Activated CD4-positive, alpha-beta memory T cell treated with anti-CD3 and anti-CD28 coated beads, Interleukin-2, amount 10 ng/mL, durations not matched to agents 7 days and 5 days (primary cell): Measurements from ENCODE around the gene ZNF213. TPM values are rescaled to one million over a fixed set of nuclear protein-coding genes. Genes with fewer than 3 reads are reported as not detected.

Experiments
- CTCF ChIA-PET: fragments of 350-600 bp; sonication (Branson Sonifier 250); formaldehyde crosslinking; loops from one replicate; lab custom pipeline; 2021; ENCODE audit warnings: antibody characterized with exemption, inconsistent platforms; lab: Charles Lee
- POLR2A ChIA-PET: fragments of 350-600 bp; sonication (Branson Sonifier 250); formaldehyde crosslinking; loops from one replicate; lab custom pipeline; 2021; ENCODE audit warnings: antibody characterized with exemption; lab: Charles Lee
- DNase-seq: peaks from one replicate; pipeline ENCODE4 v3.0.0-alpha.2; 2020
- H3K27ac Mint-ChIP-seq: one replicate; pipeline ENCODE4 v1.8.0; 2021; ENCODE audit warnings: mild to moderate bottlenecking, mixed read lengths
- H3K27me3 Mint-ChIP-seq: one replicate; pipeline ENCODE4 v1.8.0; 2021; ENCODE audit warnings: mixed read lengths
- H3K36me3 Mint-ChIP-seq: one replicate; pipeline ENCODE4 v1.8.0; 2021; ENCODE audit warnings: low read depth, mixed read lengths
- H3K4me1 Mint-ChIP-seq: one replicate; pipeline ENCODE4 v1.8.0; 2021; ENCODE audit warnings: mixed read lengths
- H3K4me3 Mint-ChIP-seq: one replicate; pipeline ENCODE4 v1.8.0; 2021; ENCODE audit warnings: mild to moderate bottlenecking, mixed read lengths
- H3K9me3 Mint-ChIP-seq: one replicate; pipeline ENCODE4 v1.8.0; 2021; ENCODE audit warnings: mixed read lengths
- total RNA-seq, 2 experiments: library from RNA; stranded (reverse); gene quantifications; one replicate each; pipeline ENCODE4 v1.2.3, GENCODE V29; 2021

ZNF213 gene
- total RNA-seq: 10 to 100 TPM; 10.5 to 11.6 TPM

- Mint-ChIP-seq H3K36me3 (peaks cover 21% of the 10 kb centered on the region), H3K4me1 (peaks cover 40% of the 10 kb centered on the region), H3K27me3 (no peaks in the 10 kb centered on the region), H3K27ac (peak within 1 kb of the TSS; percentile 88), H3K4me3 (peak within 1 kb of the TSS; percentile 97), H3K9me3 (no peaks in the 10 kb centered on the region)
- ChIA-PET CTCF (interaction anchor here (0.6 to 11.8 kb wide), 23 partner anchors 10 to 323 kb away, joined by 3 to 254 read pairs (median 4); partner anchors contain the start of genes PAQR4 and ZSCAN10), POLR2A (interaction anchor here (0.6 to 5.0 kb wide), 43 partner anchors 9 to 452 kb away, joined by 3 to 51 read pairs (median 5); partner anchors contain the start of genes HCFC1R1, IL32, KCTD5 and PKMYT1)
- peak; percentile 96 for DNase-seq
Observed at GRCh38 chr16:3134338-3135125, at the start of gene ZNF213. TSS of gene ZNF213 (plus strand) at chr16:3135029. CDS start at chr16:3137281, 2,252 bp downstream.

GRCh38 chr16:3085868-3086595 lies 48.8 kb upstream of the ZNF213 start:
- Mint-ChIP-seq H3K27ac (no peak overlapping the region), H3K27me3 (no peaks in the 10 kb centered on the region), H3K4me1 (peaks cover 42% of the 10 kb centered on the region), H3K36me3 (peaks cover 4% of the 10 kb centered on the region), H3K9me3 (peaks cover 2% of the 10 kb centered on the region), H3K4me3 (no peak overlapping the region)
- no peak for DNase-seq
- CTCF ChIA-PET: interaction anchor here (1.1 to 3.8 kb wide), 3 partner anchors 10 to 44 kb away, joined by 3 to 16 read pairs (median 10); no protein-coding TSS in a partner anchor
- POLR2A ChIA-PET: interaction anchor here (1.6 to 3.5 kb wide), 3 partner anchors 9 to 20 kb away, joined by 3 to 26 read pairs (median 4); partner anchors contain the start of gene IL32

- H3K4me3 Mint-ChIP-seq: no peak overlapping the region
- no peak for DNase-seq
- CTCF ChIA-PET: interaction anchor here (1.3 to 3.8 kb wide), 5 partner anchors 11 to 43 kb away, joined by 3 to 16 read pairs (median 5); no protein-coding TSS in a partner anchor
- no peaks in the 10 kb centered on the region for H3K27me3 Mint-ChIP-seq
- peaks cover 44% of the 10 kb centered on the region for H3K4me1 Mint-ChIP-seq
- H3K9me3 Mint-ChIP-seq: no peaks in the 10 kb centered on the region
- H3K36me3 Mint-ChIP-seq: no peaks in the 10 kb centered on the region
- POLR2A ChIA-PET: interaction anchor here (1.6 to 3.5 kb wide), 2 partner anchors 10 to 21 kb away, joined by 3 to 26 read pairs; partner anchors contain the start of gene IL32
- no peak overlapping the region for H3K27ac Mint-ChIP-seq
Observed at GRCh38 chr16:3086596-3087242, 48.1 kb upstream of the ZNF213 start.

- H3K4me1 Mint-ChIP-seq: peaks cover 44% of the 10 kb centered on the region
- DNase-seq: no peak
- POLR2A ChIA-PET: interaction anchor here (1.6 to 3.5 kb wide), 2 partner anchors 11 to 22 kb away, joined by 3 to 26 read pairs; partner anchors contain the start of gene IL32
- no peaks in the 10 kb centered on the region for H3K36me3 Mint-ChIP-seq
- H3K27me3 Mint-ChIP-seq: no peaks in the 10 kb centered on the region
- no peak overlapping the region for H3K27ac Mint-ChIP-seq
- H3K4me3 Mint-ChIP-seq: no peak overlapping the region
- CTCF ChIA-PET: interaction anchor here (1.3 to 3.8 kb wide), 6 partner anchors 10 to 42 kb away, joined by 3 to 16 read pairs (median 6); no protein-coding TSS in a partner anchor
- no peaks in the 10 kb centered on the region for H3K9me3 Mint-ChIP-seq
Observed at GRCh38 chr16:3087243-3088235, 47.3 kb upstream of the ZNF213 start.

GRCh38 chr16:3088450-3088849 lies 46.4 kb upstream of the ZNF213 start:
- Mint-ChIP-seq H3K27ac (no peak overlapping the region), H3K4me3 (no peak overlapping the region), H3K9me3 (no peaks in the 10 kb centered on the region), H3K27me3 (no peaks in the 10 kb centered on the region), H3K4me1 (peaks cover 41% of the 10 kb centered on the region), H3K36me3 (no peaks in the 10 kb centered on the region)
- ChIA-PET POLR2A (interaction anchor here (3.5 kb wide), 1 partner anchor 12 kb away, joined by 26 read pairs; no protein-coding TSS in a partner anchor), CTCF (interaction anchor here (0.7 to 1.6 kb wide), 3 partner anchors 14 to 29 kb away, joined by 3 to 6 read pairs (median 3); no protein-coding TSS in a partner anchor)
- no peak for DNase-seq

- H3K9me3 Mint-ChIP-seq: no peaks in the 10 kb centered on the region
- peaks cover 41% of the 10 kb centered on the region for H3K4me1 Mint-ChIP-seq
- no peak overlapping the region for H3K27ac Mint-ChIP-seq
- ChIA-PET POLR2A (interaction anchor here (0.9 to 3.5 kb wide), 2 partner anchors 13 to 39 kb away, joined by 3 to 26 read pairs; no protein-coding TSS in a partner anchor), CTCF (interaction anchor here (0.6 to 1.6 kb wide), 4 partner anchors 13 to 65 kb away, joined by 3 to 6 read pairs (median 4); no protein-coding TSS in a partner anchor)
- no peak overlapping the region for H3K4me3 Mint-ChIP-seq
- no peaks in the 10 kb centered on the region for H3K27me3 Mint-ChIP-seq
- DNase-seq: no peak
- no peaks in the 10 kb centered on the region for H3K36me3 Mint-ChIP-seq
Observed at GRCh38 chr16:3088925-3089716, 45.7 kb upstream of the ZNF213 start.

GRCh38 chr16:3089717-3090592 lies 44.9 kb upstream of the ZNF213 start:
- CTCF ChIA-PET: interaction anchor here (0.6 to 1.1 kb wide), 4 partner anchors 13 to 112 kb away, joined by 3 to 5 read pairs (median 3); no protein-coding TSS in a partner anchor
- no peak overlapping the region for H3K27ac Mint-ChIP-seq
- H3K4me1 Mint-ChIP-seq: peaks cover 45% of the 10 kb centered on the region
- H3K4me3 Mint-ChIP-seq: no peak overlapping the region
- H3K27me3 Mint-ChIP-seq: no peaks in the 10 kb centered on the region
- no peaks in the 10 kb centered on the region for H3K36me3 Mint-ChIP-seq
- DNase-seq: no peak
- no peaks in the 10 kb centered on the region for H3K9me3 Mint-ChIP-seq
- POLR2A ChIA-PET: interaction anchor here (0.9 to 3.5 kb wide), 3 partner anchors 13 to 38 kb away, joined by 3 to 26 read pairs (median 4); no protein-coding TSS in a partner anchor

- Mint-ChIP-seq H3K9me3 (no peaks in the 10 kb centered on the region), H3K4me3 (no peak overlapping the region), H3K27me3 (no peaks in the 10 kb centered on the region), H3K4me1 (peaks cover 49% of the 10 kb centered on the region), H3K36me3 (no peaks in the 10 kb centered on the region), H3K27ac (no peak overlapping the region)
- POLR2A ChIA-PET: interaction anchor here (1.0 to 1.1 kb wide), 2 partner anchors 12 to 17 kb away, joined by 3 to 4 read pairs; no protein-coding TSS in a partner anchor
- CTCF ChIA-PET: interaction anchor here (0.8 to 1.3 kb wide), 3 partner anchors 9 to 38 kb away, joined by 3 to 6 read pairs (median 5); partner anchors contain the start of gene ZSCAN10
- no peak for DNase-seq
Observed at GRCh38 chr16:3091551-3091950, 43.3 kb upstream of the ZNF213 start.

- Mint-ChIP-seq H3K9me3 (no peaks in the 10 kb centered on the region), H3K27ac (no peak overlapping the region), H3K36me3 (no peaks in the 10 kb centered on the region), H3K27me3 (no peaks in the 10 kb centered on the region), H3K4me3 (no peak overlapping the region), H3K4me1 (peaks cover 49% of the 10 kb centered on the region)
- no peak for DNase-seq
- ChIA-PET CTCF (interaction anchor here (1.1 to 12.1 kb wide), 4 partner anchors 12 to 64 kb away, joined by 3 to 254 read pairs (median 4); partner anchors contain the start of gene ZNF213), POLR2A (interaction anchor here (0.6 to 2.7 kb wide), 3 partner anchors 12 to 26 kb away, joined by 3 to 20 read pairs (median 3); no protein-coding TSS in a partner anchor)
Observed at GRCh38 chr16:3092501-3092941, 42.3 kb upstream of the ZNF213 start.
